H9 (cell line): Measurements from ENCODE around the gene TOR1B. TPM values are rescaled to one million over a fixed set of nuclear protein-coding genes. Genes with fewer than 3 reads are reported as not detected.

Experiments used
- DNase-seq: peaks from one replicate; pipeline ENCODE4 v3.0.0-alpha.2; 2017
- H2AFZ ChIP-seq: one replicate; pipeline ENCODE4 v1.6.1; 2013; ENCODE audit warnings: mild to moderate bottlenecking, low read length, control low read depth, moderate library complexity
- H2AK5ac ChIP-seq: 2 replicates; pipeline ENCODE4 v1.6.1; 2013; ENCODE audit warnings: low read length, control low read depth, mixed read lengths; ENCODE audit not compliant: insufficient read length
- H2BK120ac ChIP-seq: one replicate; pipeline ENCODE4 v1.6.1; 2013; ENCODE audit warnings: low read depth, mild to moderate bottlenecking, low read length, control low read depth, inconsistent platforms; ENCODE audit not compliant: poor library complexity, severe bottlenecking
- H2BK12ac ChIP-seq: 2 replicates; pipeline ENCODE4 v1.6.1; 2013; ENCODE audit warnings: low read length, control low read depth, mixed read lengths, low read depth; ENCODE audit not compliant: insufficient read length
- H2BK15ac ChIP-seq: 2 replicates; pipeline ENCODE4 v1.6.1; 2013; ENCODE audit warnings: low read depth, low read length, control low read depth
- H2BK20ac ChIP-seq: one replicate; pipeline ENCODE4 v1.6.1; 2013; ENCODE audit warnings: low read depth, mild to moderate bottlenecking, low read length, control low read depth, inconsistent platforms; ENCODE audit not compliant: poor library complexity, severe bottlenecking
- H2BK5ac ChIP-seq: 2 replicates; pipeline ENCODE4 v1.6.1; 2013; ENCODE audit warnings: low read length, control low read depth, mixed read lengths; ENCODE audit not compliant: insufficient read length
- H3K14ac ChIP-seq: 2 replicates; pipeline ENCODE4 v1.6.1; 2013; ENCODE audit warnings: low read length, control low read depth; ENCODE audit not compliant: insufficient read depth
- H3K18ac ChIP-seq: 2 replicates; pipeline ENCODE4 v1.6.1; 2013; ENCODE audit warnings: low read depth, mild to moderate bottlenecking, mixed read lengths, low read length, control low read depth; ENCODE audit not compliant: insufficient read length
- H3K23ac ChIP-seq: 2 replicates; pipeline ENCODE4 v1.6.1; 2013; ENCODE audit warnings: low read length, control low read depth, mixed read lengths, low read depth; ENCODE audit not compliant: insufficient read length
- H3K23me2 ChIP-seq: 2 replicates; pipeline ENCODE4 v1.6.1; 2013; ENCODE audit warnings: low read depth, mild to moderate bottlenecking, mixed read lengths, low read length, control low read depth; ENCODE audit not compliant: insufficient read length, poor library complexity, severe bottlenecking
- H3K27ac ChIP-seq: 2 replicates; pipeline ENCODE4 v1.5.1; 2013; ENCODE audit warnings: low read length, control low read depth, mixed read lengths, low read depth; ENCODE audit not compliant: insufficient read length
- H3K27me3 ChIP-seq: 2 replicates; pipeline ENCODE4 v1.6.1; 2013; ENCODE audit warnings: low read length, control low read depth, inconsistent platforms; ENCODE audit not compliant: insufficient read depth
- H3K4ac ChIP-seq: 2 replicates; pipeline ENCODE4 v1.6.1; 2013; ENCODE audit warnings: low read depth, mild to moderate bottlenecking, control low read depth, inconsistent platforms, low read length, moderate library complexity
- H3K4me1 ChIP-seq: 2 replicates; pipeline ENCODE4 v1.6.1; 2013; ENCODE audit warnings: low read length, control low read depth, inconsistent platforms; ENCODE audit not compliant: insufficient read depth
- H3K4me2 ChIP-seq: 2 replicates; pipeline ENCODE4 v1.6.1; 2013; ENCODE audit warnings: low read length, control low read depth, mixed read lengths; ENCODE audit not compliant: insufficient read length, insufficient read depth
- H3K56ac ChIP-seq: 2 replicates; pipeline ENCODE4 v1.6.1; 2013; ENCODE audit warnings: low read depth, mild to moderate bottlenecking, mixed read lengths, low read length, control low read depth; ENCODE audit not compliant: insufficient read length
- H3K79me1 ChIP-seq: 2 replicates; pipeline ENCODE4 v1.6.1; 2013; ENCODE audit warnings: low read depth, mild to moderate bottlenecking, moderate library complexity, low read length, control low read depth, inconsistent platforms; ENCODE audit not compliant: insufficient read depth, poor library complexity, severe bottlenecking
- H3K79me2 ChIP-seq: 2 replicates; pipeline ENCODE4 v1.6.1; 2013; ENCODE audit warnings: low read length, control low read depth, inconsistent platforms; ENCODE audit not compliant: insufficient read depth
- H3K9ac ChIP-seq: 2 replicates; pipeline ENCODE4 v1.6.1; 2013; ENCODE audit warnings: low read length, control low read depth, mixed read lengths; ENCODE audit not compliant: insufficient read length; ENCODE audit errors: extremely low read depth
- H3K9me3 ChIP-seq: one replicate; pipeline ENCODE4 v1.6.1; 2013; ENCODE audit warnings: low read depth, low read length, inconsistent platforms; ENCODE audit not compliant: control insufficient read depth
- H3T11ph ChIP-seq: one replicate; pipeline ENCODE4 v1.6.1; 2013; ENCODE audit warnings: mild to moderate bottlenecking, low read length, control low read depth, inconsistent platforms
- H4K20me1 ChIP-seq: one replicate; pipeline ENCODE4 v1.6.1; 2013; ENCODE audit not compliant: control insufficient read depth, insufficient read length, insufficient read depth
- H4K5ac ChIP-seq: 2 replicates; pipeline ENCODE4 v1.6.1; 2013; ENCODE audit warnings: low read depth, mild to moderate bottlenecking, mixed read lengths, low read length, control low read depth; ENCODE audit not compliant: insufficient read length
- H4K8ac ChIP-seq: replicated peaks from 2 replicates; pipeline ENCODE4 v1.6.1; 2013; ENCODE audit warnings: low read length, control low read depth, mixed read lengths, low read depth; ENCODE audit not compliant: insufficient read length
- H4K91ac ChIP-seq: 2 replicates; pipeline ENCODE4 v1.6.1; 2013; ENCODE audit warnings: low read depth, mild to moderate bottlenecking, moderate library complexity, mixed read lengths, low read length, control low read depth; ENCODE audit not compliant: insufficient read length
- H3K27ac Mint-ChIP-seq, 3 experiments: 2 replicates in 2 of 3; 3 replicates in 1 of 3; pipeline ENCODE4 v1.8.0; 2020 to 2021; ENCODE audit warnings: mixed read lengths in 3 of 3, mild to moderate bottlenecking in 1 of 3, moderate library complexity in 1 of 3
- H3K27me3 Mint-ChIP-seq: 2 replicates; pipeline ENCODE4 v1.8.0; 2021; ENCODE audit warnings: low read depth, mild to moderate bottlenecking, moderate library complexity, mixed read lengths
- H3K36me3 Mint-ChIP-seq, 3 experiments: 2 replicates in 2 of 3; 3 replicates in 1 of 3; pipeline ENCODE4 v1.8.0; 2020 to 2021; ENCODE audit warnings: low read depth in 3 of 3, mixed read lengths in 3 of 3; ENCODE audit not compliant: insufficient read depth in 1 of 3
- H3K4me1 Mint-ChIP-seq, 2 experiments: 2 replicates each; pipeline ENCODE4 v1.8.0; 2020; ENCODE audit warnings: mixed read lengths in 2 of 2
- H3K4me3 Mint-ChIP-seq, 2 experiments: 2 replicates in 1 of 2; 3 replicates in 1 of 2; pipeline ENCODE4 v1.8.0; 2020 to 2021; ENCODE audit warnings: mild to moderate bottlenecking in 2 of 2, mixed read lengths in 2 of 2, moderate library complexity in 1 of 2
- H3K9me3 Mint-ChIP-seq, 2 experiments: 2 replicates in 1 of 2; 3 replicates in 1 of 2; pipeline ENCODE4 v1.8.0; 2020; ENCODE audit warnings: mild to moderate bottlenecking in 2 of 2, mixed read lengths in 2 of 2, moderate library complexity in 1 of 2
- WGBS: extraction: QIAGEN DNeasy Blood & Tissue Kit; methylation state at CpG from one replicate; pipeline ENCODE4 v1.1.7; 2013; ENCODE audit warnings: missing lambda C conversion rate, low lambda C conversion rate, mixed read lengths; ENCODE audit not compliant: insufficient read length; ENCODE audit errors: extremely low coverage; 5-methylcytosine and 5-hydroxymethylcytosine counted together
- total RNA-seq: library from RNA; stranded (reverse); gene quantifications from 2 replicates; pipeline ENCODE4 v1.2.1, GENCODE V29; 2021
- TF ChIP-seq, protein P1 (sequence below): fragments of 200-600 bp; sonication (generic); conservative IDR thresholded peaks from 3 replicates; pipeline ENCODE4 v1.8.0; 2021; ENCODE audit warnings: antibody characterized with exemption, mild to moderate bottlenecking

Gene TOR1B
- total RNA-seq, 1 experiment from 2014 or later = 18.1 TPM

DNA sequence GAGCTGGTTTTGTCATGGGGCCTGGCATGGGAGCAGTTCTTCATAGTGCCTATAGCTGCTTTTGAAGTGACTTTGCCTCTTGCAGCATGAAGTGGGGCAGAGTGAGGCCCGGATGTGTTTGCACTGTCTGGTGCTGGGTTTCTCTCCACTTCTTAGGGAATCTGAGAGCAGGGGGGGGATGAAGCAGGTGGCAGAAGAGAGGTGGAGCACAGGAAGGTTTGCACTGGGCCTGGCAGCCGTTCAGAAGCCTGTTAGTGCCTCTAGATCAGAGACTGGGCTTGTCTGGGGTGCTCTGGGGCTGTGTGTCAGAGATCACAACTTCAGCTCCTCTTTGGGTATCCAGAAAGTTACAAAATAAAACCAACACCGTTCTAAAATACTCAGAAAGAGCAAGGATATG, 50.6 kb downstream of the TOR1B start:
- Histone ChIP-seq H2BK12ac (no peak overlapping the region), H4K91ac (no peak overlapping the region), H3K56ac (no peak overlapping the region), H2AK5ac (no peak overlapping the region), H3K9ac (no peak overlapping the region), H4K20me1 (no peaks in the 10 kb centered on the region), H3T11ph (no peak overlapping the region), H3K27me3 (no peaks in the 10 kb centered on the region), H3K79me1 (no peaks in the 10 kb centered on the region), H3K4me1 (no peaks in the 10 kb centered on the region), H3K23ac (no peak overlapping the region), H3K23me2 (no peaks in the 10 kb centered on the region), H3K4me2 (no peak overlapping the region), H2AFZ (no peak overlapping the region), H4K8ac (no peak overlapping the region), H3K4ac (no peak overlapping the region), H2BK5ac (no peak overlapping the region), H3K9me3 (no peaks in the 10 kb centered on the region), H3K18ac (no peak overlapping the region), H2BK120ac (no peak overlapping the region), H3K14ac (no peak overlapping the region), H4K5ac (no peak overlapping the region), H3K27ac (no peak overlapping the region), H3K79me2 (no peaks in the 10 kb centered on the region), H2BK20ac (no peak overlapping the region), H2BK15ac (no peak overlapping the region)
- peaks cover 0 to 53% (median 21%) of the 10 kb centered on the region in 3 experiments; a peak in 6 of 7 replicates for H3K36me3 Mint-ChIP-seq
- no peak for DNase-seq
- no peaks in the 10 kb centered on the region for H3K9me3 Mint-ChIP-seq
- H3K27ac Mint-ChIP-seq = peak overlapping the region in 1 of 3 experiments; percentile 23; a peak in 1 of 7 replicates
- no peaks in the 10 kb centered on the region for H3K4me1 Mint-ChIP-seq
- TF ChIP-seq, protein P1, sequence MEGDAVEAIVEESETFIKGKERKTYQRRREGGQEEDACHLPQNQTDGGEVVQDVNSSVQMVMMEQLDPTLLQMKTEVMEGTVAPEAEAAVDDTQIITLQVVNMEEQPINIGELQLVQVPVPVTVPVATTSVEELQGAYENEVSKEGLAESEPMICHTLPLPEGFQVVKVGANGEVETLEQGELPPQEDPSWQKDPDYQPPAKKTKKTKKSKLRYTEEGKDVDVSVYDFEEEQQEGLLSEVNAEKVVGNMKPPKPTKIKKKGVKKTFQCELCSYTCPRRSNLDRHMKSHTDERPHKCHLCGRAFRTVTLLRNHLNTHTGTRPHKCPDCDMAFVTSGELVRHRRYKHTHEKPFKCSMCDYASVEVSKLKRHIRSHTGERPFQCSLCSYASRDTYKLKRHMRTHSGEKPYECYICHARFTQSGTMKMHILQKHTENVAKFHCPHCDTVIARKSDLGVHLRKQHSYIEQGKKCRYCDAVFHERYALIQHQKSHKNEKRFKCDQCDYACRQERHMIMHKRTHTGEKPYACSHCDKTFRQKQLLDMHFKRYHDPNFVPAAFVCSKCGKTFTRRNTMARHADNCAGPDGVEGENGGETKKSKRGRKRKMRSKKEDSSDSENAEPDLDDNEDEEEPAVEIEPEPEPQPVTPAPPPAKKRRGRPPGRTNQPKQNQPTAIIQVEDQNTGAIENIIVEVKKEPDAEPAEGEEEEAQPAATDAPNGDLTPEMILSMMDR = no peak
- H3K4me3 Mint-ChIP-seq = no peak overlapping the region
- WGBS = no CpG with 5 or more reads among the region's 3 CpGs
- no peaks in the 10 kb centered on the region for H3K27me3 Mint-ChIP-seq
